ENCODE results near the gene ACTN4. TPM values are rescaled to one million over a fixed set of nuclear protein-coding genes. Genes with fewer than 3 reads are reported as not detected.

ACTN4 gene
- total RNA-seq, result 294 TPM

GRCh38 chr19:38647368-38647965 is at the start of gene ACTN4:
ACTN4 (plus strand) TSS chr19:38647649; CDS start chr19:38647746, 97 bp downstream.

DNA sequence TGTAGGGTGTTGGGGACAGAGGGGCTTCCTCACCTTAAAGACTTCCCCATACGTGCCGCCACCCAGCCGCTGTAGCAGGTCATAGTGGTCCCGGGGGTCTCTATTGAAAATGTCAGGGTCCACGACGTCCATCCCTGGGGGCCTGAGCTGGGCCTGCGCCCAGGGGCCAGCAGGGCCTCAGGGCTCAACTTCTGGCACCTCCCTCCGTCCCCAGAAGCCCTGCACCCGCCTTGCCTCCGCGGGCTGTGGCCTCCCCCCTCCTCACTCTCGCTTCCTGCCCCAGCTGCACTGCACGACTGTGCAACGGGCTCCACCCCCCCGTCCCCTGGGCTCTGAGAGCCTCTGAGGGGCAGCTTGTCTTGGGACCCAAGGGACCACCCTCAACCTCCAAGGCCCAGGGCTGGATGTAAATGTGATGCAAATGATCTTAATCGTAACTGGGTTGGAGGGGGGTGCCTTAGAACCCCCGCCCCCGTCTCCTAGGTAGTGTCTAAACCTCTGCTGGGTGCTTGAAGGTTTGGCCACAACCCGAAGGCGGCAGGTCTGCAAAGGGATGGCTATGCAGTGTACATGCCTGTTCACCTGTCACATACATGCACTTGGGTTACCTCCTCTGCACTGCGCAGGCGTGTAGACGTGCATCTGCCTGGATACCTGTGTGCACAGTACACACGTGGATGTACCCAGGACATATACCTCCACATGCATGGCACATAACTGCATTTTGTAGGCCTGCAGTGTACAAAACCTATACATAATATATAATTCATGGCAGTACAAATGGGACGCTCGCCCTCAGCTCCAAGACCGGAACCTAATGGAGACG is 29.5 kb upstream of the ACTN4 start, which contains the start of gene MAP4K1:
TSS of gene MAP4K1 (minus strand) at position 190 of the 826 bp plus-strand sequence. CDS start at position 132, 58 bp downstream.

GRCh38 chr19:38618590-38619360 is 28.7 kb upstream of the ACTN4 start, which contains the start of gene EIF3K:
EIF3K (plus strand) TSS chr19:38619188; CDS start chr19:38619269, 81 bp downstream.

GRCh38 chr19:38744298-38744681 is 96.8 kb downstream of the ACTN4 start, which contains the start of gene CAPN12:
CAPN12 (minus strand) TSS chr19:38744474; CDS start chr19:38744165, 309 bp downstream.

DNA sequence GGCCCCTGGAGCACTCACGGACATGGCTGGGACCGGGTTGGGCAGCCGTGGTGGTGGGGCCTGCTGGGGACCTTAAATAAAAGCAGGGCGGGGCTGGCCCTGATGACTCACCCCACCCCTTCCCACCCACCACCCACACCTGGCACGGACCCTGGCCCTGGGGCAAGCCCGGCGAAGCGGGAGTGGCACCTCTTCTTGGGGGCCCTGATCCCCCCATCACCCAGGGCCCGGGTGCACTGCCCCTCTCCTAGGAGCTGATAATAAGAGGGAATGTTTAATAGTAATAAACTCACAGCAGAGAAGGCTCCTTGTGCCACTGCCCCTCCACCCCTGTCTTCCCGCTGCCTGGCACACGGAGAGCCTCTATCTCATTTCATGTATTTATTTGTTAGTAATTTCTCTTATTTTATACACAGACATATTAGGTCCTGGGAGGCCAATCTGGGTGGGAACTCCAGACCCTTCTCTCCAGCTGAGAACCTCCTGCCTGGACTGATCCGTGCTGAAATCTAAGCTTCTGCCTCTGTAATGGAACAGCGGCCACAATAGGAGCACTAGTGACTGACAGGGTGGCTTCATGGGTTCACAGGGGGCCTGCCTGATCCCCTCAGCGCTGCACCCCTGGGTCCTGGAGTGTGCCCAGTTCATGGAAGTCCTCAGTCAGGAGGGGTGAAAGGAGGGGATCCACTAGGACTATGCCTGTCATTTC is 126.2 kb downstream of the ACTN4 start, which contains the start of gene LGALS7:
TSS of gene LGALS7 (minus strand) at position 49 of the 709 bp plus-strand sequence. CDS start at position 24, 25 bp downstream.

Other genes with a start within 250 kb of the ACTN4 start
- gene FAM98C, start 244.6 kb upstream of the ACTN4 start, total RNA-seq, result 13.9 TPM
- gene RASGRP4, start 221.4 kb upstream of the ACTN4 start, total RNA-seq, result 2.7 TPM
- 107 TPM for gene RYR1, start 214.0 kb upstream of the ACTN4 start, total RNA-seq
- gene MAP4K1, start 29.7 kb upstream of the ACTN4 start, total RNA-seq, result 2.7 TPM
- 268 TPM for gene EIF3K, start 28.5 kb upstream of the ACTN4 start, total RNA-seq
- 12.4 TPM for gene CAPN12, start 96.8 kb downstream of the ACTN4 start, total RNA-seq
- not detected for gene LGALS7, start 125.9 kb downstream of the ACTN4 start, total RNA-seq
- gene LGALS7B, start 141.6 kb downstream of the ACTN4 start, total RNA-seq, result 1.2 TPM
- 0.53 TPM for gene LGALS4, start 165.3 kb downstream of the ACTN4 start, total RNA-seq
- gene ECH1, start 184.1 kb downstream of the ACTN4 start, total RNA-seq, result 96.1 TPM
- 311 TPM for gene HNRNPL, start 202.3 kb downstream of the ACTN4 start, total RNA-seq
- 10.0 TPM for gene RINL, start 230.6 kb downstream of the ACTN4 start, total RNA-seq